MCF 10A (cell line): ENCODE data around the gene ATP8B4. TPM values are rescaled to one million over a fixed set of nuclear protein-coding genes. Genes with fewer than 3 reads are reported as not detected.

Experiments used
- BruUV-seq: library from RNA; stranded (reverse); fragments of 400-500 nt; replicated peaks from 2 replicates; lab custom pipeline; 2021; lab: Mats Ljungman, UMichigan
- CTCF ChIA-PET: fragments of 300-600 bp; sonication (Branson Sonifier 250); formaldehyde crosslinking; extraction: SDS; loops from one replicate; lab custom pipeline; 2021; ENCODE audit warnings: antibody characterized with exemption, inconsistent platforms; lab: Yijun Ruan, JAX
- POLR2A ChIA-PET: fragments of 300-600, 350-650 bp; sonication (Branson Sonifier 250); formaldehyde crosslinking; extraction: SDS; loops from one replicate; lab custom pipeline; 2020; ENCODE audit warnings: antibody characterized with exemption, inconsistent platforms; lab: Yijun Ruan, JAX
- DNase-seq: peaks from one replicate; pipeline ENCODE4 v3.0.0-alpha.2; 2018; ENCODE audit not compliant: unreplicated experiment
- H3K27ac Mint-ChIP-seq: one replicate; pipeline ENCODE4 v1.8.0; 2022; ENCODE audit warnings: mild to moderate bottlenecking, low read depth, mixed read lengths; ENCODE audit not compliant: unreplicated experiment
- H3K27me3 Mint-ChIP-seq: one replicate; pipeline ENCODE4 v1.8.0; 2022; ENCODE audit warnings: mixed read lengths; ENCODE audit not compliant: insufficient read depth, unreplicated experiment
- H3K36me3 Mint-ChIP-seq: one replicate; pipeline ENCODE4 v1.8.0; 2022; ENCODE audit warnings: mild to moderate bottlenecking, moderate library complexity, mixed read lengths; ENCODE audit not compliant: insufficient read depth, unreplicated experiment
- H3K4me1 Mint-ChIP-seq: one replicate; pipeline ENCODE4 v1.8.0; 2022; ENCODE audit warnings: mixed read lengths; ENCODE audit not compliant: insufficient read depth, unreplicated experiment
- H3K4me3 Mint-ChIP-seq: one replicate; pipeline ENCODE4 v1.8.0; 2022; ENCODE audit warnings: mild to moderate bottlenecking, moderate library complexity, mixed read lengths; ENCODE audit not compliant: unreplicated experiment
- H3K9me3 Mint-ChIP-seq: one replicate; pipeline ENCODE4 v1.8.0; 2022; ENCODE audit warnings: mixed read lengths; ENCODE audit not compliant: unreplicated experiment
- intact Hi-C: fragments of 100-400 bp; cut with micrococcal nuclease; formaldehyde crosslinking; loops from 2 replicates; pipeline ENCODE4 v1.14.1; 2022
- total RNA-seq: library from RNA; stranded (reverse); gene quantifications from 2 replicates; pipeline ENCODE4 v1.2.3, GENCODE V29; 2022
- TF ChIP-seq, protein P1 (sequence below): fragments of 200-600 bp; IDR thresholded peaks from one replicate; pipeline ENCODE4 v1.8.0; 2022; ENCODE audit warnings: antibody characterized with exemption, mild to moderate bottlenecking; ENCODE audit not compliant: unreplicated experiment

Gene ATP8B4
- total RNA-seq, 1 experiment from 2014 or later, result not detected

- Mint-ChIP-seq H3K4me1 (no peaks in the 10 kb centered on the region), H3K4me3 (no peak overlapping the region), H3K36me3 (no peaks in the 10 kb centered on the region), H3K9me3 (no peaks in the 10 kb centered on the region), H3K27me3 (no peaks in the 10 kb centered on the region), H3K27ac (no peak overlapping the region)
- no peak for DNase-seq
- ChIA-PET POLR2A (interaction anchor here (0.8 kb wide), 1 partner anchor 15 kb away, joined by 4 read pairs; no protein-coding TSS in a partner anchor), CTCF (interaction anchor here (0.7 kb wide), 1 partner anchor 12 kb away, joined by 3 read pairs; no protein-coding TSS in a partner anchor)
- intact Hi-C loops, result no loop called here
- TF ChIP-seq, protein P1, sequence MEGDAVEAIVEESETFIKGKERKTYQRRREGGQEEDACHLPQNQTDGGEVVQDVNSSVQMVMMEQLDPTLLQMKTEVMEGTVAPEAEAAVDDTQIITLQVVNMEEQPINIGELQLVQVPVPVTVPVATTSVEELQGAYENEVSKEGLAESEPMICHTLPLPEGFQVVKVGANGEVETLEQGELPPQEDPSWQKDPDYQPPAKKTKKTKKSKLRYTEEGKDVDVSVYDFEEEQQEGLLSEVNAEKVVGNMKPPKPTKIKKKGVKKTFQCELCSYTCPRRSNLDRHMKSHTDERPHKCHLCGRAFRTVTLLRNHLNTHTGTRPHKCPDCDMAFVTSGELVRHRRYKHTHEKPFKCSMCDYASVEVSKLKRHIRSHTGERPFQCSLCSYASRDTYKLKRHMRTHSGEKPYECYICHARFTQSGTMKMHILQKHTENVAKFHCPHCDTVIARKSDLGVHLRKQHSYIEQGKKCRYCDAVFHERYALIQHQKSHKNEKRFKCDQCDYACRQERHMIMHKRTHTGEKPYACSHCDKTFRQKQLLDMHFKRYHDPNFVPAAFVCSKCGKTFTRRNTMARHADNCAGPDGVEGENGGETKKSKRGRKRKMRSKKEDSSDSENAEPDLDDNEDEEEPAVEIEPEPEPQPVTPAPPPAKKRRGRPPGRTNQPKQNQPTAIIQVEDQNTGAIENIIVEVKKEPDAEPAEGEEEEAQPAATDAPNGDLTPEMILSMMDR, result no peak
- no TSS peak for BruUV-seq
Observed at GRCh38 chr15:49991587-49991986, 127.4 kb downstream of the ATP8B4 start.

- no peaks in the 10 kb centered on the region for H3K36me3 Mint-ChIP-seq
- BruUV-seq, result no TSS peak
- no peaks in the 10 kb centered on the region for H3K9me3 Mint-ChIP-seq
- DNase-seq, result no peak
- intact Hi-C loops, result no loop called here
- CTCF ChIA-PET, result no interaction called here
- TF ChIP-seq, protein P1, result no peak
- no peak overlapping the region for H3K4me3 Mint-ChIP-seq
- H3K27me3 Mint-ChIP-seq, result no peaks in the 10 kb centered on the region
- H3K27ac Mint-ChIP-seq, result no peak overlapping the region
- POLR2A ChIA-PET, result interaction anchor here (0.8 kb wide), 1 partner anchor 16 kb away, joined by 4 read pairs; no protein-coding TSS in a partner anchor
- H3K4me1 Mint-ChIP-seq, result no peaks in the 10 kb centered on the region
Observed at GRCh38 chr15:49990835-49991545, 128.0 kb downstream of the ATP8B4 start.

- Mint-ChIP-seq H3K27ac (no peak overlapping the region), H3K36me3 (no peaks in the 10 kb centered on the region), H3K4me1 (no peaks in the 10 kb centered on the region), H3K27me3 (no peaks in the 10 kb centered on the region), H3K4me3 (no peak overlapping the region), H3K9me3 (no peaks in the 10 kb centered on the region)
- ChIA-PET CTCF (interaction anchor here (1.0 to 1.2 kb wide), 2 partner anchors 14 to 15 kb away, joined by 3 to 4 read pairs; no protein-coding TSS in a partner anchor), POLR2A (no interaction called here)
- BruUV-seq, result no TSS peak
- intact Hi-C loops, result no loop called here
- TF ChIP-seq, protein P1, result no peak
- no peak for DNase-seq
Observed at GRCh38 chr15:49989498-49989897, 129.5 kb downstream of the ATP8B4 start.

DNA sequence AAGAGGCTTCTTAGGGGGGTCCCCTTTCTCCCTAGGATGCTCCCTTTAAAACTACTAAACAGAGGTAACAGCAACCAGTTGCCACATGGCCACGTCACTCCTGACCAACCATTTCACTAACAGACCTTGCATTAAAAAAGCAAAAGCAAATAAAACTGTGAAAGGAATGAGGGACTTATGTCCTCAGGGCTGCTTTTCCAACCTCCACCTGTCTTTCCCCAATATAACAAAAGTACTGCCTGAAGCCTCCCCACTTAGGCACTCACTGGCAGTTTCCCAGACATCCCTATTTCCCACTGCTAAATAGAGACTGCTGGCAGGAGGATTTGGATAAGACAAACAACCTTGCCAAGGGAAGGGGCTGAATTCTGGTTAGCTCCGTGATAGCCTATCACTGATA lies 130.3 kb downstream of the ATP8B4 start:
- H3K4me3 Mint-ChIP-seq, result no peak overlapping the region
- ChIA-PET POLR2A (no interaction called here), CTCF (no interaction called here)

More for the DNA sequence above, 130.3 kb downstream of the ATP8B4 start:
- no peaks in the 10 kb centered on the region for H3K36me3 Mint-ChIP-seq
- intact Hi-C loops, result no loop called here
- H3K4me1 Mint-ChIP-seq, result no peaks in the 10 kb centered on the region
- no peak overlapping the region for H3K27ac Mint-ChIP-seq
- no peaks in the 10 kb centered on the region for H3K27me3 Mint-ChIP-seq
- no peak for DNase-seq
- TF ChIP-seq, protein P1, result no peak
- no peaks in the 10 kb centered on the region for H3K9me3 Mint-ChIP-seq
- BruUV-seq, result no TSS peak
